NOMO-1 (cell line): Measurements from ENCODE around the gene SLC2A9.
A peak's percentile ranks its signal among the peaks of the same experiment; 100 is the strongest.

Experiments used
- DNase-seq, 2 experiments: peaks; one replicate each; lab custom pipeline; 2025; ENCODE audit not compliant: unreplicated experiment in 2 of 2; lab: John Stamatoyannopoulos, UW

The SLC2A9 gene

GRCh38 chr4:10046471-10046870, 25.2 kb upstream of the SLC2A9 start:
- no peak for DNase-seq

GRCh38 chr4:10045481-10045880, 24.2 kb upstream of the SLC2A9 start:
- DNase-seq, result no peak

GRCh38 chr4:10041036-10041435, 19.7 kb upstream of the SLC2A9 start:
- DNase-seq, result no peak

- no peak for DNase-seq
Measured at GRCh38 chr4:10040049-10040892, 19.0 kb upstream of the SLC2A9 start.

- no peak for DNase-seq
Measured at GRCh38 chr4:10036807-10037342, 15.6 kb upstream of the SLC2A9 start.

GRCh38 chr4:10035130-10035529, 13.8 kb upstream of the SLC2A9 start:
- DNase-seq, result no peak

- DNase-seq, result no peak
Measured at GRCh38 chr4:10034612-10035104, 13.4 kb upstream of the SLC2A9 start.

- no peak for DNase-seq
Measured at GRCh38 chr4:10034136-10034535, 12.8 kb upstream of the SLC2A9 start.

- no peak for DNase-seq
Measured at GRCh38 chr4:10033191-10033881, 12.0 kb upstream of the SLC2A9 start.

- peak; percentile 76 to 96 for DNase-seq
Measured at GRCh38 chr4:10032625-10033024, 11.3 kb upstream of the SLC2A9 start.

GRCh38 chr4:10031668-10032590, 10.6 kb upstream of the SLC2A9 start:
- no peak for DNase-seq

GRCh38 chr4:10030972-10031667, 9.8 kb upstream of the SLC2A9 start:
- no peak for DNase-seq

- DNase-seq, result no peak
Measured at GRCh38 chr4:10029403-10029802, 8.1 kb upstream of the SLC2A9 start.

- no peak for DNase-seq
Measured at GRCh38 chr4:10028910-10029309, 7.6 kb upstream of the SLC2A9 start.

- no peak for DNase-seq
Measured at GRCh38 chr4:10026485-10026884, 5.2 kb upstream of the SLC2A9 start.

- DNase-seq, result no peak
Measured at GRCh38 chr4:10025230-10025806, 4.0 kb upstream of the SLC2A9 start.

GRCh38 chr4:10024303-10024702, 3.0 kb upstream of the SLC2A9 start:
- DNase-seq, result peak in 1 of 2 experiments; percentile 12

- peak in 1 of 2 experiments; percentile 32 for DNase-seq
Measured at GRCh38 chr4:10023806-10024205, 2.5 kb upstream of the SLC2A9 start.

GRCh38 chr4:10023050-10023419, 1.7 kb upstream of the SLC2A9 start:
- DNase-seq, result peak; percentile 48 to 55
